ENCODE measurements around the gene MMP17.

MMP17 gene

DNA sequence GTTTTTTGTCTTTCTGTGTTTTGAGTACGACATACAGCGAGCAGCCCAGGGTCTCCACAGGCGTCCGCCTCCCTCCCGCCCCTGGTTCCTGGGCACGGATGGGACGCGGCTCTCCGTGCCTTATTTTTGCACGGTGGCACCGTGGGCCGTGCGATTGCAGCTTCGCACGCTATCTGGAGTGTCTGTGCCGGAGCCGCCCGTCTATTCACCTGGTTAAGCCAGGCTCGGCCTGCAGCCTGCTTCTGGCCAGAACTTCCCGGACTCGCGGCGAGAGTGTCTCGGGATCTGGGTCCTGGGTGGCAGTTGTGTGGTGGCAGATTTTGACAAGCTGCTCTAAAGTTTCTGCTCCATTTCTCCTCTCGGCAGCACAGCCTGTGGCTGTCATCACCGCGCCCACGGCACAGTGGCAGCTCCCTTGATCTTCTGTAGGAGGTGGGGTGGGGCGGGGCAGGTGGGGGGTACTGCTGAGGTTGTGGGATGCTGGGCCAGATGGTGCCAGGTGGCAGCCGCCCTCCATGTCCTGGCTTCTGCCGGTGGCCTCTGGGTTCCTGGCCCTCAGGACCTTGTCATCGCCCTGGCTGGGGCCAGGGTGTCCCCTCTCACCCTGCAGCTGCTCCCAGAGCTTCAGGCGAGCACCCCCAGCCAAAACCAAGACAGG is 2.9 kb downstream of the MMP17 start:
- DNase-seq, result peak; percentile 50

GRCh38 chr12:131831635-131832041 is 3.4 kb downstream of the MMP17 start:
- peak; percentile 93 for DNase-seq

GRCh38 chr12:131832321-131833231 is 4.4 kb downstream of the MMP17 start:
- peak; percentile 85 for DNase-seq

DNA sequence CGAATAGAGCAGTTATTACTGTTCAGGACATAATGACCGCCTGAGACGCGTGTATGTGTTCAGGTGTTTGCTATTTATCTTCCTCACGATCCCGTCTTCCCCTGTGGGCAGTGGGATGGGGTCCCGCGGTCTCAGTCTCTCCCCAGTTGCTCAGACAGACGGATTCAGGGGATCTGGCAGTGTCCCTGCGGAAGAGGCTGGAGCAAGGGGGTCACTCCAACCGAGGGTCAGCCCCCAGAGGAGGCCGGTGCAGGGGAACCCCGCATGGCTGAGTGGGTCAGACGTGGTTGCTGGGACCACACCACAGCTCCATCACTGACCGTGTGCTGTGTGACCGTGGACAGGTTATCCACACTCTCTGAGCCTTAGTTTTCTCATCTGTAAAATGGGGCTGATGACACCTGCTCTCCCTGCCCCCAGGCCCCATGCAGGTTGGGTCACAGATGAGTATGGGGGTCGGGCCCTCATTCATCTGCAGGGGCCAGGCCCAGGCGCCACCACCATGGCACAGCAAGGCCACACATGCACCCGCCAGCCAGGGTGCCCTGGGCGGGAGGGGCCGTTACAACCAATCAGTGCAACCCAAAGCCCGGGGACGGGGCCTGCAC is 5.2 kb downstream of the MMP17 start:
- no peak for DNase-seq

GRCh38 chr12:131833896-131834641 is 5.9 kb downstream of the MMP17 start:
- no peak for DNase-seq

GRCh38 chr12:131834798-131835615 is 6.8 kb downstream of the MMP17 start:
- no peak for DNase-seq

DNA sequence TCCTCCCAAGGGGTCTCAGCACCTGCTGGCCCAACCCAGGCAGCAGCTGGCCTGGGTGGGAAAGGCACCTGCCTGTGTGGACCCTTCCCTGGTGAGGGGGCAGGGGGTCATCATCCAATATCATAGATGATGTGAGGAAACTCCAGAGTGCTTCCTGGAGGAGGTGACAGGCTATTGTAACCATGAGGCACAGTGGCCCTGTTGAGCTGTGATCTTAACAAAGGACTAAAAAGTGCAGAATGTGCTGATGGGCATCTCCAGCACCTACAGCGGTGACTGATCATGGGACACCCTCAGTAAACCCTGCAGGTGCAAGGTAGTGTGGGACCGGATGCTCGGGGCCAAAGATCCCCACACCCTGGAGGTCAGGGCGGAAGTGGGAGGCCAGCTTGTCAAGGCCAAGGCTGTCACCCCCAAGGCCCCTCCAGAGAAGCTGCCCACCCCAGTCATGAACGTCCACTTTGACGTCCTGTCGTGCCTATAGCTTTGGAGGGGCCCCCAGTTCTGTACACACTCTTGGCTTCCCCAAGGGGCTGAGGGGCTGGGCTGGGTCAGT is 7.5 kb downstream of the MMP17 start:
- no peak for DNase-seq

DNA sequence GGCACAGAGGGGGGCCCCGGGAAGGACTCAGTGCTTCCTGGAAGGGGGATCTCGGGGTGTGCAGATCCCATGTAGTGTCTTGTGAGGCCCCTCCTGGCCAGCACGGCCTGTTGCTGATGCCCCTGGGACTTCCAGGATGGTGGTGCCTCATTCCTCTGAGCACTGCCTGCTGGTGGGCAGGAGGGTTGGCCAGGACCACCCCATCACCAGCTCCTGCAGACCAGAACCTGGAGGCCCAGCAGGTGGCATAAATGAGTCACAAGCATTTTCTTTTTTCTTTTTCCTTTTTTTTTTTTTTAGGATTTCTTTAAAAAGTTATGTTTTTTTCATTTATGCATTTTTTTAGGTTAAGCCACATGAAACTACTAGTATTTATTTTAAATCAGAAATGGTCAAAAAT is 8.0 kb downstream of the MMP17 start:
- no peak for DNase-seq

DNA sequence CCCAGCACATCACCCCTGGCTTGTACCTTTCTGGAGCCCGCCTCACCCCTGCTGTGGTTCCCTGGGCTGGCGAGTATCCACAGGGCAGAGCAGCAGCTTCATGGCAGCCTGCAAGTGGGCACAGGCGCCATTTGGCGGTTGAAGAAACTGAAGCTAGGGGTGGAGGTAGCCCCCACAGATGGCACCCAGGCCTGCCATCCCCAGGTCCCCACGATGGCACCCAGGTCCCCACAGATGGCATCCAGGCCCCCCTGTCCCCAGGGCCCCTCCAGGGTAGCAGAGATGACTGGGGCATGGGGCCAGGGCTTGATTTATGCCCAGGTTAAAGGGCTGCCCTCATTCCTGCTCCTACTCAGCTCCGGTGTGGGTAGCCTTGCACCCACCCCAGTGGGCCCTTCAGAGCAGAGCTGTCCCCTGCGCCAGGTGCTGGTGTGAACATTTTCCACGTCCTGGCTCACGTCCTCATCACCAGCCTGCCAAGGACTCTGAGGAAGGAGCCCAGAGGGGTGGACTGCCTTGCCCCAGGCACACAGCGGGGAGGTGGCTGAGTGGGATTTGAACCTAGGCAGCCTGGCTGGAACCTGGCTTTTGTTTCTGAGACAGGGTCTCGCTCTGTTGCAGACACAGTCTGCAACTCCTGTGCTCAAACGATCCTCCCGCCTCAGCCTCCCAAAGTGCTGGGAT is 8.7 kb downstream of the MMP17 start:
- DNase-seq, result no peak

- DNase-seq, result no peak
These were observed 12.6 kb downstream of the MMP17 start for GRCh38 chr12:131840643-131841416.

- no peak for DNase-seq
These were observed 13.4 kb downstream of the MMP17 start for GRCh38 chr12:131841547-131841946.

- no peak for DNase-seq
These were observed 14.0 kb downstream of the MMP17 start for GRCh38 chr12:131842169-131842568.

- no peak for DNase-seq
These were observed 15.3 kb downstream of the MMP17 start for GRCh38 chr12:131843527-131843926.

- DNase-seq, result no peak
These were observed 15.9 kb downstream of the MMP17 start for GRCh38 chr12:131844140-131844539.

DNA sequence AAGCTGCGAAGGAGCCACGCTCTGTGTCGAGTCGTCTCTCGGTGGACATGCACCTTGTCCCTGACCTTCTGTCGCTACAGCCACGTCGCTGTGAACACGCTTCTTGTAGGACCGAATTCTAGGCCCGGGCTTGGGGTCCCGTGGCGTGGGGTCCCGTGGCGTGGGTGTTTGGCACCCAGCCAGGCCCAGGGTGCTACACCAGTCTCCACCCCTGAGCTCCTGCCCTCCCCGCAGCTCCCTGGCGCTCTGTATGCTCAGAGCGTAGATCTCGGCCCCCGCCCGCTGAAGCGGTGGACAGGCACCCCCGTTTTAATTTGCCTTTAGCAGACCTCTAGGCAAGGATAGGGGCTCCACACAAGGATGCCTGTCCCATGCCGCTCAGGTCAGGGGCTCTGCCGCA is 16.5 kb downstream of the MMP17 start:
- no peak for DNase-seq

- DNase-seq, result no peak
These were observed 16.9 kb downstream of the MMP17 start for GRCh38 chr12:131845121-131845520.

DNA sequence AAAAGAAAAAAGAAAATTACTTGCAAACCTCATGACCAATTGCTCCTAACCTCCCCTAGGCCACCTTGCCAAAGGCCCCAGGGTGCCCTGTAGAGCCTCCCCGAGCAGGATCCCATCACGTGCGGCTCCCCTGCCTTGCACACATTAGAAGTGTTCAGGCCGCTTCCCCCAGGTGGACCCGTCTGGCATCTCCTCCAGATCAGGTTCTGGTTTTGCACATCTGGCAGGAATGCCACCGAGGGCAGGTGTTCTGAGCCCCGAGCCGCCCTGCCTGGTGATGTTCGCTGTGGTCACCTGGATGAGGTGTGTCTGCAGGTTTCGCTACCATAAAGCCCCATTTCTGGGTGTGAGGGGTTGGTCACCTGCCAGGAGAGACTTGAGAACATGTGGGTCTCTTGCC is 19.3 kb downstream of the MMP17 start:
- DNase-seq, result no peak

DNA sequence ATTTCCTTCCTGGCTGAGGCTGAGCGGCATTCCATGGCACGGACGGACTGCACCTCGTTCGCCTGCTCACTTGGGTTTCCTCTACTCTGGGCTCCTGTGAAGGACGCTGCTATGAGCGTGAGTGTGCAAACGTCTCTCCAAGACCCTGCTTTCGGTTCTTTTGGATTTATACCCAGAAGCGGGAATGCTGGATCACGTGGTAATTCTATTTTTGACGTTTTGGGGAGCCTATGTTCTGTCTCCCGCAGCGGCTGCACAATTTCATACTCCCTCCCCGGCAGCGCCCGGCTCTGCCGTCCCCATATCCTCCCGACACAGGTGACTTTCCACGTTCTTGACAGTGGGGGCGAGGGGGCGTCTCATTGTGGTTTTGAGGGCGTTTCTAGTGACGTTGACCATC is 20.6 kb downstream of the MMP17 start:
- DNase-seq, result no peak

DNA sequence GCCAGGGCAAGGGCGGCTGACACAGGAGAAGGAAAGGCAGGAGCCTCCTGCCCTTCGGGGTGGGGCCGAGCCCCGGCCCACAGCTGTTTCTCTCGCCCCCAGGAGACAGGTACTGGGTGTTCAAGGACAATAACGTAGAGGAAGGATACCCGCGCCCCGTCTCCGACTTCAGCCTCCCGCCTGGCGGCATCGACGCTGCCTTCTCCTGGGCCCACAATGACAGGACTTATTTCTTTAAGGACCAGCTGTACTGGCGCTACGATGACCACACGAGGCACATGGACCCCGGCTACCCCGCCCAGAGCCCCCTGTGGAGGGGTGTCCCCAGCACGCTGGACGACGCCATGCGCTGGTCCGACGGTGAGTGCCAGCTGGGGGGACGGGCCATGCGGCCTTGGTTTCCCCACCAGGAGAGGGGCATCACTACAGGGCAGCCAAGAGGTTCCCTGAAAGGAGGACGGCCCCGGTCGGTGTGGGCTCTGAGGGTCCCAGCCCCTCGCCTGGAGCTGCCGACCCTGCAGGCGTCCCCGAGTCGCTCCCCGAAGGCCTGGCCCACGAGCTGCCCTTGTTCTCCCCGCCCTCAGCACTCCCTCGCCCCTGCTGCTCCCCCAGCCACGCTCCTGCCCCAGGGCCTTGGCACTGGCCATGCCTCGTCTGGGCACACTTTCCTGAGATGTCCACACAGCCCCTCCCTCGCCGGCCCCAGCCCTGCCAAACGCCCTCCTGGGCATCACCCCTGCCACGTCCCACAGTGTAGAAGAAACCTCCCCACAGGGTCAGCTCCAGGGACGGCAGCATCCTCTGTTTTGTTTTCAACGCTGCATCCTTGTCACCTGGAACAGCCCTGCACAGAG is 21.7 kb downstream of the MMP17 start:
- DNase-seq, result no peak
